ENCODE data around the gene NHS. TPM values are rescaled to one million over a fixed set of nuclear protein-coding genes. Genes with fewer than 3 reads are reported as not detected.

NHS gene
- total and polyA plus RNA-seq, 8 donors: 0.19 to 1.7 (median 0.54) TPM

DNA sequence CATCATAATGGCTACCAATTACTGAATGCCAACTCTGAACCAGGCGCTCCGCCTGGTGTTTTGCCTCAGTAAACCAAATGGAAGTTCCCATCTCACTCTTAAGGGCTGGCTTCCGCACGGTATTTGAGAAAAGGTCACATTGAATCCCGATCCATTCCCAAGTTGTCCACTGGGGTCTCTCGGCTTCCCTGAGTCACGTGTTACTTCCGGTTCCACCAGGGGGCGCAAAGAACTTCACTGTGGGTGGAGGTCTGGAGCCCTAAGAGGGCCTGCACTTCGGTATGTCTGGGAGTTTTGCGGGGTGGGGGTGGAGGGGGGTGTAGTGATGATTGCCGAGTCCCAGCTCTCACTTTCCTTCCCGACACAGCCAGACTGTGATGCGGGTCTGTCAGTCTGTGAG is 13.4 kb upstream of the NHS start:
- intact Hi-C loops (cut with DNase I): no loop called here
- H3K27me3 ChIP-seq: peaks cover 0 to 9% (median 2%) of the 10 kb centered on the region in 4 donors
- no peak for DNase-seq
- FAIRE-seq: no peak
- H3K4me1 ChIP-seq: no peaks in the 10 kb centered on the region
- no peak for ATAC-seq
- no peak overlapping the region for H3K4me3 ChIP-seq
- H3K9me3 ChIP-seq: no peaks in the 10 kb centered on the region
- no peaks in the 10 kb centered on the region for H3K36me3 ChIP-seq
- 57 to 61% methylated on average over 14 of the region's 14 CpGs for WGBS, 2 donors
- H3K27ac ChIP-seq: no peak overlapping the region
- TF ChIP-seq, protein P1, sequence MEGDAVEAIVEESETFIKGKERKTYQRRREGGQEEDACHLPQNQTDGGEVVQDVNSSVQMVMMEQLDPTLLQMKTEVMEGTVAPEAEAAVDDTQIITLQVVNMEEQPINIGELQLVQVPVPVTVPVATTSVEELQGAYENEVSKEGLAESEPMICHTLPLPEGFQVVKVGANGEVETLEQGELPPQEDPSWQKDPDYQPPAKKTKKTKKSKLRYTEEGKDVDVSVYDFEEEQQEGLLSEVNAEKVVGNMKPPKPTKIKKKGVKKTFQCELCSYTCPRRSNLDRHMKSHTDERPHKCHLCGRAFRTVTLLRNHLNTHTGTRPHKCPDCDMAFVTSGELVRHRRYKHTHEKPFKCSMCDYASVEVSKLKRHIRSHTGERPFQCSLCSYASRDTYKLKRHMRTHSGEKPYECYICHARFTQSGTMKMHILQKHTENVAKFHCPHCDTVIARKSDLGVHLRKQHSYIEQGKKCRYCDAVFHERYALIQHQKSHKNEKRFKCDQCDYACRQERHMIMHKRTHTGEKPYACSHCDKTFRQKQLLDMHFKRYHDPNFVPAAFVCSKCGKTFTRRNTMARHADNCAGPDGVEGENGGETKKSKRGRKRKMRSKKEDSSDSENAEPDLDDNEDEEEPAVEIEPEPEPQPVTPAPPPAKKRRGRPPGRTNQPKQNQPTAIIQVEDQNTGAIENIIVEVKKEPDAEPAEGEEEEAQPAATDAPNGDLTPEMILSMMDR (IDR thresholded peaks at IDR 0.05): no peak

DNA sequence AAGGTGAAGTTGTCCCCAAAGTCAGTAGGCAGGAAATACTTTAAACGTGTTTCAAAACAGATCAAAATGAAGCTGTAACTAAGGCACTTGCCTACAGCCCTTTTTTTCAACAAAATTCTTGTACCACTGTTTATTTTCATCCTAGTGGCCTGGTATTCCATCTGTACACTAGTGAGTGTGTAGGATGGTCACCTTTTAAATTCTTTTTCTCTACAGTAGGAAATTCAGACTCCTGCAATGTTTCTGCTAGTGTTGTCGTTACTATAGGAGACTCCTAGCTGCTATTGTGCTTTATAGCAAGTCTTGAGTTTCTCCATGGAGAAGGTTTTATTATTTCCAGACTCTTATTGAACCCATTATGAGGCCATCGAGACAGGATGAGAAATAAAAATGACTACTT is 7.0 kb upstream of the NHS start:
- 54 to 63% methylated on average over 3 of the region's 3 CpGs for WGBS, 2 donors
- DNase-seq (no peak), FAIRE-seq (no peak), ATAC-seq (no peak)
- H3K27ac ChIP-seq: no peak overlapping the region
- no peak overlapping the region for H3K4me3 ChIP-seq
- TF ChIP-seq, protein P1 (IDR thresholded peaks at IDR 0.05): no peak
- H3K4me1 ChIP-seq: no peaks in the 10 kb centered on the region
- peaks cover 0 to 5% (median 2%) of the 10 kb centered on the region in 4 donors for H3K27me3 ChIP-seq
- no peaks in the 10 kb centered on the region for H3K9me3 ChIP-seq
- H3K36me3 ChIP-seq: no peaks in the 10 kb centered on the region
- intact Hi-C loops (cut with DNase I): no loop called here

DNA sequence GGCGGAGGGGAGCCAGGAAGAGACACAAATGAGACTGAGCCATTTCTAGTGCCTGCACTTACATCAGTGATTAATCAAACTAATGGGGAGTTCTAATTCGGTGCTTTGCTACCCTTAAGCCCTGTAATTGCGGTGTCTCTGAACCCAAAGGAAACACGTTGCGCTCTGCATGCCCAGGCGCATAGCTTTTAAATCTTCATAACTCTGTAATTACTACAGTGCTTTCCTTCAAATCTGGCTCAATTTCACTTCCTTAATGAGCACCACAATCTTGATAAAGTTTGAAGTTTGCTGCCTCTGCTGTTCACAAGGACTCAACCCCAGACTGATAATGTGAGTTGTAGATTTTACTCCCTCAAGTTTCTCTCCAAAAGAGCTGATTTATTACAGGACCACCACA is 5.7 kb upstream of the NHS start:
- no peak for FAIRE-seq

DNA sequence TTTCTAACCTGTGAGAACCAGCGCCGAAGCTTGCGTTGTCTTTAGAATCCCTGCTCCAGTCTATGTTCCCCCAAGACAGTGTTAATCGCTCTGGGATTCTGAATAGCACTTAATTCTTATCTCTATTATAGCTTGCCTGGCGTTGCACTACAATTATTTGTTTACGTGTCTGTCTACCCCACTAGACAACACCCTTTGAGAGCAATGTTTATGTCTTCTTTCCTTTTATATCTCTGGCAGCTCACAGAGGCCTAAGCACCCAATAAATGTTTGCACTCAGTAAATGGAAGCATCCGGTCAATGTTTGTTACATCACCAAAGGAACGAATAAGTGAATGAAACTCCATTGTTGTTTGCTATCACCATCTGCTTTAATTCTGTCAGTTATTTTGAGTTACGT is 4.8 kb upstream of the NHS start:
- no peaks in the 10 kb centered on the region for H3K9me3 ChIP-seq
- H3K4me1 ChIP-seq: no peaks in the 10 kb centered on the region
- no peak for FAIRE-seq
- DNase-seq: no peak
- intact Hi-C loops (cut with DNase I): no loop called here
- no peaks in the 10 kb centered on the region for H3K36me3 ChIP-seq
- 70 to 72% methylated on average over 9 of the region's 9 CpGs for WGBS, 2 donors
- no peak for ATAC-seq
- H3K4me3 ChIP-seq: no peak overlapping the region
- no peak overlapping the region for H3K27ac ChIP-seq
- TF ChIP-seq, protein P1 (IDR thresholded peaks at IDR 0.05): no peak
- H3K27me3 ChIP-seq: peaks cover 0 to 5% (median 0%) of the 10 kb centered on the region in 4 donors

More for the DNA sequence above, 5.7 kb upstream of the NHS start:
- H3K27me3 ChIP-seq: peaks cover 0 to 5% (median 0%) of the 10 kb centered on the region in 4 donors
- WGBS, 2 donors: 67 to 69% methylated on average over 6 of the region's 6 CpGs
- intact Hi-C loops (cut with DNase I): no loop called here
- H3K4me3 ChIP-seq: no peak overlapping the region
- H3K4me1 ChIP-seq: no peaks in the 10 kb centered on the region
- TF ChIP-seq, protein P1 (IDR thresholded peaks at IDR 0.05): no peak
- no peak overlapping the region for H3K27ac ChIP-seq
- no peaks in the 10 kb centered on the region for H3K9me3 ChIP-seq
- no peak for DNase-seq
- no peak for ATAC-seq
- no peaks in the 10 kb centered on the region for H3K36me3 ChIP-seq

DNA sequence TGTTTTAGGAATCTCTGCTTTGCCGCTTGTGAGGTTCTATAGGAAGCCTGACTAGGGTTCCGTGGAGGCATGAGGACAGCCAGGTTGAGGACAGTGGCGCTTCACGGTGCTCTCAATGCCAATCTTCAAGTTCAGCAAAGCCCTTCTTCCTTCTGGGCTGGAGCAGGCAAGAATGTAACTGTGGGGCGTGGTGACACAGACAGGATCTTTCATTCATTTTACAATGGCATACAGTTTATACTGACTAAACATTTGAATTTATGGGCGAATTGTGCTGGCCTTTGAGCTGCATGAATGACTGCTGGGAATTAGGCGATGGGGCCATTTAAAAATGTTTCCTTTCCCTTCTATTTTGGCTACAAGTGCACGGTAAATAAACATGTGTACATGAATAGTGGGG is 2.9 kb upstream of the NHS start:
- TF ChIP-seq, protein P1 (IDR thresholded peaks at IDR 0.05): no peak
- no peak overlapping the region for H3K27ac ChIP-seq
- H3K4me3 ChIP-seq: no peak overlapping the region
- H3K27me3 ChIP-seq: peaks cover 0 to 9% (median 0%) of the 10 kb centered on the region in 4 donors
- intact Hi-C loops (cut with DNase I): no loop called here
- DNase-seq (no peak), FAIRE-seq (no peak), ATAC-seq (no peak)
- 65 to 86% methylated on average over 8 of the region's 8 CpGs for WGBS, 2 donors
- no peaks in the 10 kb centered on the region for H3K36me3 ChIP-seq
- H3K4me1 ChIP-seq: no peaks in the 10 kb centered on the region
- H3K9me3 ChIP-seq: no peaks in the 10 kb centered on the region

Measured in pancreas (tissue), 10 donors.